ENCODE results near the gene SNX20. TPM values are rescaled to one million over a fixed set of nuclear protein-coding genes. Genes with fewer than 3 reads are reported as not detected.
A peak's percentile ranks its signal among the peaks of the same experiment; 100 is the strongest.

Gene SNX20
- total and polyA plus RNA-seq, 2 of the 13 experiments (the other 11 are each of a cell fraction or from before 2014, with no cell fraction given): not detected

DNA sequence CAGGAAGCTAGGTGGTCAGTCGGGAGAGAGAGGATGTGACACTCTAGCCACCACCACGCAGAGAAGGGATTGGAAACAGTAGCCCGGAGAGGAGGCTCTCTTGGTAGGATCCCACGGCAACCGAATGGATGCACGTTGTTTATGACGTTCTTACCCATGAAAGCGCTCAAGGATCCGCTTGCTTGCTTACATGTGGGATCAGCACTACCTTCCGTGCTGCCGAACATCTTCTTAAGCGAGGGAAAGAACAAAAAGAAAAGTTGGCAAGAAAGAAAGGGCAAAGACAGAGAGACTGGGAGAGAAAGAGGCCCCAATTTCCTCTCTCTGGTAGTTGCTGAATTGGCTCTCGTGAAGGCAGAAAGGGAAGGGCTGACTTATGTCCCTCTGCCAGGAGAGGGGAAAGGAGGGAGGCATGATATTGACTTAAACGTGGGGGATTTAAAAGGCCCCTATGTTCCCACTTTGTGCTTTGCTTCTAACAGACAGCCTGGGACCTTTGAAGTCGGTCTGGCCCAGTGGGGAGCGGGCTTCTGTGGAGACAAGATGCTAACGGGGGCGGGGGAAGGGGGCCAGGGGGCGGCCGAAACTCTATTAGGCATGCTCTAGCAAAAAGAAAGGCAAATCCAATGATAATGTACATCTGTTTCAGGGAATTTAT is 35.4 kb downstream of the SNX20 start:
- intact Hi-C loops (cut with micrococcal nuclease; ENCODE audit: unreplicated experiment) (no loop called here), in situ Hi-C loops (cut with HindIII; ENCODE audit: extremely low pct_ligation_motif_present, low pct_unique_long_range_greater_than_20kb) (no loop called here)
- Histone ChIP-seq H3K4me3 (replicated peaks in 1 of 3; ENCODE audit: insufficient read depth in 1 of 3, low read depth in 2 of 3, low read length in 3 of 3) (no peak overlapping the region), H3K4me1 (ENCODE audit: insufficient read depth, low read length) (peaks cover 15% of the 10 kb centered on the region), H3K4me2 (ENCODE audit: low read depth, low read length) (no peak overlapping the region), H2AFZ (ENCODE audit: low read length) (no peak overlapping the region), H3K27me3 (ENCODE audit: control insufficient read depth in 1 of 2, insufficient read depth in 2 of 2, low read length in 2 of 2) (no peaks in the 10 kb centered on the region), H3K79me2 (ENCODE audit: insufficient read depth, low read length) (no peaks in the 10 kb centered on the region), H4K20me1 (ENCODE audit: insufficient read depth, low read length) (0 out of 2 replicates have a peak, but pooled peaks cover 3% of the 10 kb centered on the region), H3K36me3 (replicated peaks in 1 of 2; ENCODE audit: control insufficient read depth in 1 of 2, insufficient read depth in 2 of 2, low read length in 2 of 2) (no peaks in the 10 kb centered on the region), H3K9ac (ENCODE audit: insufficient read depth, low read depth, low read length) (no peak overlapping the region), H3K27ac (ENCODE audit: extremely low read length, insufficient read depth, low read length) (no peak overlapping the region), H3K9me3 (ENCODE audit: low read length) (no peaks in the 10 kb centered on the region)
- no peak for ATAC-seq
- FAIRE-seq: no peak
- no TSS peak for BruUV-seq (replicated peaks)
- ChIA-PET POLR2A (no interaction called here), CTCF (ENCODE audit: low intra/inter-chr PET ratio, low total read pairs) (no interaction called here)
- WGBS (ENCODE audit: low lambda C conversion rate): 95% methylated on average over 20 of the region's 20 CpGs
- TF ChIP-seq NR3C1 (CRISPR knock-in tag; IDR thresholded peaks at IDR 0.05) (no peak), KDM4B (CRISPR knock-in tag; IDR thresholded peaks at IDR 0.05) (no peak), ZNF577 (CRISPR knock-in tag; IDR thresholded peaks at IDR 0.05; ENCODE audit: borderline replicate concordance, low read depth) (no peak), POLR2G (IDR thresholded peaks at IDR 0.05; ENCODE audit: low read depth, low read length) (0 out of 2 replicates have a peak, but pooled peaks have one; percentile 14), RBM22 (optimal IDR thresholded peaks at IDR 0.05; ENCODE audit: low read length) (peak; percentile 53), ZNF660 (CRISPR knock-in tag; IDR thresholded peaks at IDR 0.05; ENCODE audit: borderline replicate concordance, low read depth) (no peak)
- no peak for DNase-seq (ENCODE audit: low spot score)

DNA sequence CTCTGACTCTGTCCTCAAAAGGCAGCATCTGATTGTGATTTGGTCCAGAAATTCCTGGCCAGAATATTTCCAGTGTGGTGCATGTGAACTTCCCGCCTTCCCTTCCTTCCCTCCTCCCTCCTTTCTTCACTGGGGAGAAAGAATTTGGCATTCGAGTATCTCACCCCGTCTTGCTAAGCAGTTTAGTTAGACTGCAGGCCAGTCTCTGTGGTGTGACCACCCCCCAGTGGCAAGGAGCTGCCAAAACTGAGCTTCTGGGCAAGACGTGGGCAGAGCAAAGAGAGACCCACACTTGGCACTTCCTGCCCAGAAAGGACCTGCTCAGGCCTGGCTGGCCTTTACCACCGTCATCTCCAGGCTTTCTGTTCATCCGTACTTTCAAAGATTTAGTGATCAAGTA is 36.4 kb downstream of the SNX20 start:
- ChIA-PET CTCF (ENCODE audit: low intra/inter-chr PET ratio, low total read pairs) (no interaction called here), POLR2A (no interaction called here)
- 0 out of 2 replicates have a peak, but pooled peaks cover 3% of the 10 kb centered on the region for H4K20me1 ChIP-seq (ENCODE audit: insufficient read depth, low read length)
- no peak overlapping the region for H2AFZ ChIP-seq (ENCODE audit: low read length)
- no peaks in the 10 kb centered on the region for H3K27me3 ChIP-seq (ENCODE audit: control insufficient read depth in 1 of 2, insufficient read depth in 2 of 2, low read length in 2 of 2)
- ATAC-seq (peak; percentile 4; the same call in 2 of the 3 replicates), FAIRE-seq (no peak), DNase-seq (ENCODE audit: low spot score) (no peak)
- 91% methylated on average over 6 of the region's 6 CpGs for WGBS (ENCODE audit: low lambda C conversion rate)
- H3K4me2 ChIP-seq (ENCODE audit: low read depth, low read length): no peak overlapping the region
- no peak overlapping the region for H3K9ac ChIP-seq (ENCODE audit: insufficient read depth, low read depth, low read length)
- H3K79me2 ChIP-seq (ENCODE audit: insufficient read depth, low read length): no peaks in the 10 kb centered on the region
- peaks cover 15% of the 10 kb centered on the region for H3K4me1 ChIP-seq (ENCODE audit: insufficient read depth, low read length)
- intact Hi-C loops (cut with micrococcal nuclease; ENCODE audit: unreplicated experiment): no loop called here
- no TSS peak for BruUV-seq (replicated peaks)
- TF ChIP-seq SRY (CRISPR knock-in tag; IDR thresholded peaks at IDR 0.05) (no peak), POLR2G (IDR thresholded peaks at IDR 0.05; ENCODE audit: low read depth, low read length) (peak; percentile 27; the same call in 1 of the 2 replicates), RBM22 (optimal IDR thresholded peaks at IDR 0.05; ENCODE audit: low read length) (peak; percentile 73), STAG1 (CRISPR knock-in tag; IDR thresholded peaks at IDR 0.05) (peak; percentile 78), SSRP1 (CRISPR knock-in tag; IDR thresholded peaks at IDR 0.05) (0 out of 2 replicates have a peak, but pooled peaks have one; percentile 54)
- TF ChIP-seq, protein P1, sequence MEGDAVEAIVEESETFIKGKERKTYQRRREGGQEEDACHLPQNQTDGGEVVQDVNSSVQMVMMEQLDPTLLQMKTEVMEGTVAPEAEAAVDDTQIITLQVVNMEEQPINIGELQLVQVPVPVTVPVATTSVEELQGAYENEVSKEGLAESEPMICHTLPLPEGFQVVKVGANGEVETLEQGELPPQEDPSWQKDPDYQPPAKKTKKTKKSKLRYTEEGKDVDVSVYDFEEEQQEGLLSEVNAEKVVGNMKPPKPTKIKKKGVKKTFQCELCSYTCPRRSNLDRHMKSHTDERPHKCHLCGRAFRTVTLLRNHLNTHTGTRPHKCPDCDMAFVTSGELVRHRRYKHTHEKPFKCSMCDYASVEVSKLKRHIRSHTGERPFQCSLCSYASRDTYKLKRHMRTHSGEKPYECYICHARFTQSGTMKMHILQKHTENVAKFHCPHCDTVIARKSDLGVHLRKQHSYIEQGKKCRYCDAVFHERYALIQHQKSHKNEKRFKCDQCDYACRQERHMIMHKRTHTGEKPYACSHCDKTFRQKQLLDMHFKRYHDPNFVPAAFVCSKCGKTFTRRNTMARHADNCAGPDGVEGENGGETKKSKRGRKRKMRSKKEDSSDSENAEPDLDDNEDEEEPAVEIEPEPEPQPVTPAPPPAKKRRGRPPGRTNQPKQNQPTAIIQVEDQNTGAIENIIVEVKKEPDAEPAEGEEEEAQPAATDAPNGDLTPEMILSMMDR (CRISPR knock-in tag; IDR thresholded peaks at IDR 0.05): peak; percentile 59
- TF ChIP-seq, protein P2, sequence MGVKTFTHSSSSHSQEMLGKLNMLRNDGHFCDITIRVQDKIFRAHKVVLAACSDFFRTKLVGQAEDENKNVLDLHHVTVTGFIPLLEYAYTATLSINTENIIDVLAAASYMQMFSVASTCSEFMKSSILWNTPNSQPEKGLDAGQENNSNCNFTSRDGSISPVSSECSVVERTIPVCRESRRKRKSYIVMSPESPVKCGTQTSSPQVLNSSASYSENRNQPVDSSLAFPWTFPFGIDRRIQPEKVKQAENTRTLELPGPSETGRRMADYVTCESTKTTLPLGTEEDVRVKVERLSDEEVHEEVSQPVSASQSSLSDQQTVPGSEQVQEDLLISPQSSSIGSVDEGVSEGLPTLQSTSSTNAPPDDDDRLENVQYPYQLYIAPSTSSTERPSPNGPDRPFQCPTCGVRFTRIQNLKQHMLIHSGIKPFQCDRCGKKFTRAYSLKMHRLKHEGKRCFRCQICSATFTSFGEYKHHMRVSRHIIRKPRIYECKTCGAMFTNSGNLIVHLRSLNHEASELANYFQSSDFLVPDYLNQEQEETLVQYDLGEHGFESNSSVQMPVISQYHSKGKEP (CRISPR knock-in tag; IDR thresholded peaks at IDR 0.05): no peak
- TF ChIP-seq, protein P3, sequence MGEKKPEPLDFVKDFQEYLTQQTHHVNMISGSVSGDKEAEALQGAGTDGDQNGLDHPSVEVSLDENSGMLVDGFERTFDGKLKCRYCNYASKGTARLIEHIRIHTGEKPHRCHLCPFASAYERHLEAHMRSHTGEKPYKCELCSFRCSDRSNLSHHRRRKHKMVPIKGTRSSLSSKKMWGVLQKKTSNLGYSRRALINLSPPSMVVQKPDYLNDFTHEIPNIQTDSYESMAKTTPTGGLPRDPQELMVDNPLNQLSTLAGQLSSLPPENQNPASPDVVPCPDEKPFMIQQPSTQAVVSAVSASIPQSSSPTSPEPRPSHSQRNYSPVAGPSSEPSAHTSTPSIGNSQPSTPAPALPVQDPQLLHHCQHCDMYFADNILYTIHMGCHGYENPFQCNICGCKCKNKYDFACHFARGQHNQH (CRISPR knock-in tag; IDR thresholded peaks at IDR 0.05): no peak
- in situ Hi-C loops (cut with HindIII; ENCODE audit: extremely low pct_ligation_motif_present, low pct_unique_long_range_greater_than_20kb): no loop called here
- H3K36me3 ChIP-seq (replicated peaks in 1 of 2; ENCODE audit: control insufficient read depth in 1 of 2, insufficient read depth in 2 of 2, low read length in 2 of 2): no peaks in the 10 kb centered on the region
- no peaks in the 10 kb centered on the region for H3K9me3 ChIP-seq (ENCODE audit: low read length)
- no peak overlapping the region for H3K4me3 ChIP-seq (replicated peaks in 1 of 3; ENCODE audit: insufficient read depth in 1 of 3, low read depth in 2 of 3, low read length in 3 of 3)
- no peak overlapping the region for H3K27ac ChIP-seq (ENCODE audit: extremely low read length, insufficient read depth, low read length)

Measured in HepG2 (cell line).